Stomach (tissue), 9 donors: ENCODE measurements around the gene IFNLR1. TPM values are rescaled to one million over a fixed set of nuclear protein-coding genes. Genes with fewer than 3 reads are reported as not detected.

Experiments
- DNase-seq, 2 donors: peaks; one replicate each; pipeline versions ENCODE4 v3.0.0 to v3.0.0-alpha.2; 2013 to 2019
- H3K27ac ChIP-seq, 5 donors: fragments of 200-600 bp in 4 of 5; sonication (generic) in 4 of 5; one replicate each; pipeline ENCODE4 v1.5.1; 2013 to 2019; ENCODE audit warnings: mild to moderate bottlenecking in 1 of 5, moderate library complexity in 1 of 5
- H3K27me3 ChIP-seq, 3 donors: fragments of 200-600 bp; sonication (generic); one replicate each; pipeline ENCODE4 v1.5.1; 2017 to 2019; ENCODE audit warnings: mixed run types in 1 of 3
- H3K36me3 ChIP-seq, 4 donors: fragments of 200-600 bp; sonication (generic); 1 replicate in 3 of 4; 2 replicates in 1 of 4; pipeline ENCODE4 v1.5.1; 2016 to 2019
- H3K4me1 ChIP-seq, 4 donors: fragments of 200-600 bp; sonication (generic); one replicate each; pipeline ENCODE4 v1.5.1; 2016 to 2019
- H3K4me3 ChIP-seq, 4 donors: fragments of 200-600 bp; sonication (generic) in 3 of 4; one replicate each; pipeline ENCODE4 v1.5.1; 2016 to 2019; ENCODE audit warnings: mild to moderate bottlenecking in 1 of 4
- H3K9me3 ChIP-seq, 4 donors: fragments of 200-600 bp; sonication (generic); one replicate each; pipeline ENCODE4 v1.5.1; 2016 to 2019
- CTCF ChIP-seq, 7 experiments: fragments of 450-650 bp in 4 of 7; fragments of 200-600 bp in 3 of 7; sonication (generic) in 3 of 7; IDR thresholded peaks; one replicate each; pipeline ENCODE4 v1.5.1; 2016 to 2019; ENCODE audit warnings: antibody characterized with exemption in 7 of 7, control low read depth in 2 of 7, mild to moderate bottlenecking in 1 of 7
- EP300 ChIP-seq: sonication (generic); formaldehyde crosslinking; IDR thresholded peaks from one replicate; pipeline ENCODE4 v1.6.1; 2017; ENCODE audit warnings: antibody characterized with exemption
- POLR2A ChIP-seq, 4 donors: fragments of 450-650 bp; IDR thresholded peaks; one replicate each; pipeline ENCODE4 v1.6.1; 2016; ENCODE audit warnings: antibody characterized with exemption in 4 of 4, control low read depth in 2 of 4, mild to moderate bottlenecking in 1 of 4, moderate library complexity in 1 of 4
- POLR2AphosphoS5 ChIP-seq, 3 donors: sonication (generic); formaldehyde crosslinking; IDR thresholded peaks; one replicate each; pipeline ENCODE4 v1.6.1; 2016; ENCODE audit warnings: antibody characterized with exemption in 3 of 3
- WGBS, 5 donors: extraction: QIAGEN DNeasy Blood & Tissue Kit in 3 of 5; methylation state at CpG; one replicate each; pipeline versions ENCODE4 v1.1.5 to v1.1.7; 2013 to 2018; 5-methylcytosine and 5-hydroxymethylcytosine counted together
- intact Hi-C: fragments of 100-400 bp; cut with DNase I; formaldehyde crosslinking; loops from one replicate; pipeline ENCODE4 v1.15.1; 2023; ENCODE audit warnings: low total_unique reads
- polyA plus RNA-seq, 3 donors: library from polyadenylated mRNA; stranded (reverse); fragments of 200-250 nt; gene quantifications; one replicate each; pipeline ENCODE4 v1.2.3, GENCODE V29; 2013
- total RNA-seq, 5 donors: library from RNA; depleted of rRNA; stranded (reverse); fragments of >200 nt; gene quantifications; one replicate each; pipeline versions ENCODE4 v1.1.0 to v1.2.3, GENCODE V29; 2014 to 2016
- donor health status: healthy with polysubstance abuse.
- donor health status: Bipolar disorder and iron deficiency.
- donor health status: healthy.

The IFNLR1 gene
- total and polyA plus RNA-seq, 8 donors: 0.31 to 6.1 (median 1.1) TPM; not detected in 1

- TF ChIP-seq POLR2AphosphoS5 (IDR thresholded peaks at IDR 0.05): no peak
- no peak for TF ChIP-seq CTCF (IDR thresholded peaks at IDR 0.05)
- no peak for TF ChIP-seq POLR2A (IDR thresholded peaks at IDR 0.05)
- TF ChIP-seq EP300: no peak
- Histone ChIP-seq H3K27ac (no peak overlapping the region), H3K27me3 (no peaks in the 10 kb centered on the region), H3K4me3 (no peak overlapping the region), H3K9me3 (no peaks in the 10 kb centered on the region), H3K36me3 (peaks cover 0 to 20% (median 9%) of the 10 kb centered on the region in 4 donors), H3K4me1 (no peaks in the 10 kb centered on the region)
- WGBS, 5 donors: 95 to 98% (median 95%) methylated on average over 5 of the region's 5 CpGs
- intact Hi-C loops: no loop called here
- DNase-seq: no peak
Measured at GRCh38 chr1:24172598-24172997, 14.5 kb downstream of the IFNLR1 start.

GRCh38 chr1:24169286-24169685, 17.8 kb downstream of the IFNLR1 start:
- WGBS, 5 donors: 93 to 98% (median 95%) methylated on average over 11 to 12 of the region's 12 CpGs
- intact Hi-C loops: no loop called here
- H3K36me3 ChIP-seq: peaks cover 0 to 31% (median 14%) of the 10 kb centered on the region in 4 donors
- no peaks in the 10 kb centered on the region for H3K9me3 ChIP-seq
- H3K27ac ChIP-seq: no peak overlapping the region
- H3K27me3 ChIP-seq: no peaks in the 10 kb centered on the region
- TF ChIP-seq POLR2AphosphoS5 (IDR thresholded peaks at IDR 0.05) (no peak), POLR2A (IDR thresholded peaks at IDR 0.05) (no peak), EP300 (no peak), CTCF (IDR thresholded peaks at IDR 0.05) (no peak)
- H3K4me3 ChIP-seq: no peak overlapping the region
- no peak for DNase-seq
- no peaks in the 10 kb centered on the region for H3K4me1 ChIP-seq

- no peak for DNase-seq
- H3K27ac ChIP-seq: no peak overlapping the region
- H3K4me3 ChIP-seq: no peak overlapping the region
- H3K4me1 ChIP-seq: no peaks in the 10 kb centered on the region
- 88 to 94% (median 91%) methylated on average over 7 of the region's 7 CpGs for WGBS, 5 donors
- no peaks in the 10 kb centered on the region for H3K9me3 ChIP-seq
- no peak for TF ChIP-seq POLR2AphosphoS5 (IDR thresholded peaks at IDR 0.05)
- no peak for TF ChIP-seq CTCF (IDR thresholded peaks at IDR 0.05)
- TF ChIP-seq POLR2A (IDR thresholded peaks at IDR 0.05): no peak
- no peak for TF ChIP-seq EP300
- H3K36me3 ChIP-seq: peaks cover 0 to 24% (median 14%) of the 10 kb centered on the region in 4 donors
- intact Hi-C loops: no loop called here
- no peaks in the 10 kb centered on the region for H3K27me3 ChIP-seq
Measured at GRCh38 chr1:24168245-24168644, 18.8 kb downstream of the IFNLR1 start.

- H3K27me3 ChIP-seq: no peaks in the 10 kb centered on the region
- H3K4me1 ChIP-seq: no peaks in the 10 kb centered on the region
- H3K36me3 ChIP-seq: peaks cover 0 to 21% (median 14%) of the 10 kb centered on the region in 4 donors
- H3K9me3 ChIP-seq: no peaks in the 10 kb centered on the region
- WGBS, 5 donors: 58 to 72% (median 63%) methylated on average over 4 of the region's 4 CpGs
- TF ChIP-seq EP300: no peak
- TF ChIP-seq POLR2AphosphoS5 (IDR thresholded peaks at IDR 0.05): no peak
- no peak for TF ChIP-seq POLR2A (IDR thresholded peaks at IDR 0.05)
- TF ChIP-seq CTCF (IDR thresholded peaks at IDR 0.05): no peak
- no peak overlapping the region for H3K27ac ChIP-seq
- DNase-seq: no peak
- H3K4me3 ChIP-seq: no peak overlapping the region
- intact Hi-C loops: no loop called here
Measured at GRCh38 chr1:24167008-24167407, 20.1 kb downstream of the IFNLR1 start.
